Measurements from ENCODE around the gene ABHD6.

DNA sequence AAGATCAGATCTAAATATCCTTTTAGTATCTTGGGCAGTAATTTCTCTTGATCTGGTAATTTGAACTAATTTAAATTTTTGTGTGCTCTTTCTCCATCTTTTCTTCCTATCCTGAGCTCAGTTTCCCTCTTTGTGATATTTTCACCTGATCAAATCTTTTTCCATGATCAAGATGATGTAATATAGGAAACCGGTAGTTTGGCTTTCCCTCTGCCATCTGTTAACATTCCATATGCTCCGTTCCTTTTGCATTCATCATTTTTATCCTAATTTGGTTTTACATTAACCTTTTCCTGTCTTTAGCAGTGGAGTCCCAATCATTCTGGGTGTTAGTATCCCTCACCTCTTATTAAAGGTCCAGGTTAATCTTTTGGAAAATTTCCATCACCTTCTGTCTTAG, 5.9 kb upstream of the ABHD6 start:
- TF ChIP-seq POLR2A (IDR thresholded peaks at IDR 0.05) = no peak
- TF ChIP-seq, protein P1, sequence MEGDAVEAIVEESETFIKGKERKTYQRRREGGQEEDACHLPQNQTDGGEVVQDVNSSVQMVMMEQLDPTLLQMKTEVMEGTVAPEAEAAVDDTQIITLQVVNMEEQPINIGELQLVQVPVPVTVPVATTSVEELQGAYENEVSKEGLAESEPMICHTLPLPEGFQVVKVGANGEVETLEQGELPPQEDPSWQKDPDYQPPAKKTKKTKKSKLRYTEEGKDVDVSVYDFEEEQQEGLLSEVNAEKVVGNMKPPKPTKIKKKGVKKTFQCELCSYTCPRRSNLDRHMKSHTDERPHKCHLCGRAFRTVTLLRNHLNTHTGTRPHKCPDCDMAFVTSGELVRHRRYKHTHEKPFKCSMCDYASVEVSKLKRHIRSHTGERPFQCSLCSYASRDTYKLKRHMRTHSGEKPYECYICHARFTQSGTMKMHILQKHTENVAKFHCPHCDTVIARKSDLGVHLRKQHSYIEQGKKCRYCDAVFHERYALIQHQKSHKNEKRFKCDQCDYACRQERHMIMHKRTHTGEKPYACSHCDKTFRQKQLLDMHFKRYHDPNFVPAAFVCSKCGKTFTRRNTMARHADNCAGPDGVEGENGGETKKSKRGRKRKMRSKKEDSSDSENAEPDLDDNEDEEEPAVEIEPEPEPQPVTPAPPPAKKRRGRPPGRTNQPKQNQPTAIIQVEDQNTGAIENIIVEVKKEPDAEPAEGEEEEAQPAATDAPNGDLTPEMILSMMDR (IDR thresholded peaks at IDR 0.05) = no peak
- no peak for TF ChIP-seq EP300 (IDR thresholded peaks at IDR 0.05)
